Measurements from ENCODE around the gene TTYH2. TPM values are rescaled to one million over a fixed set of nuclear protein-coding genes. Genes with fewer than 3 reads are reported as not detected.

TTYH2 gene
- total RNA-seq, 1 experiment from 2014 or later, result 5.4 TPM

- ChIA-PET CTCF (no interaction called here), POLR2A (interaction anchor here (0.6 kb wide), 1 partner anchor 16 kb away, joined by 3 read pairs; no protein-coding TSS in a partner anchor)
- Histone ChIP-seq H3K9me3 (no peaks in the 10 kb centered on the region), H3K4me3 (ENCODE audit: low read depth, low read length) (no peak overlapping the region), H3K36me3 (ENCODE audit: control insufficient read depth, insufficient read depth, low read length) (no peaks in the 10 kb centered on the region), H3K27me3 (replicated peaks; ENCODE audit: control insufficient read depth, insufficient read depth, low read length) (no peaks in the 10 kb centered on the region), H3K4me1 (no peaks in the 10 kb centered on the region)
- H3K27ac Mint-ChIP-seq (ENCODE audit: unreplicated experiment), result no peak overlapping the region
- H3K4me3 Mint-ChIP-seq (ENCODE audit: unreplicated experiment), result no peak overlapping the region
- no peak for TF ChIP-seq CTCF (IDR thresholded peaks at IDR 0.05; ENCODE audit: insufficient read depth in 1 of 2, low read depth in 1 of 2, low read length in 1 of 2, severe bottlenecking in 1 of 2, unreplicated experiment in 1 of 2)
- intact Hi-C loops (cut with micrococcal nuclease; ENCODE audit: unreplicated experiment), result no loop called here
- no peaks in the 10 kb centered on the region for H3K27me3 Mint-ChIP-seq (ENCODE audit: insufficient read depth, unreplicated experiment)
- H3K4me1 Mint-ChIP-seq (ENCODE audit: low read depth, unreplicated experiment), result peaks cover 7% of the 10 kb centered on the region
- H3K36me3 Mint-ChIP-seq (ENCODE audit: insufficient read depth, unreplicated experiment), result no peaks in the 10 kb centered on the region
- no peaks in the 10 kb centered on the region for H3K9me3 Mint-ChIP-seq (ENCODE audit: unreplicated experiment)
- DNase-seq, result no peak
- BruUV-seq (replicated peaks), result no TSS peak
These were observed 17.5 kb downstream of the TTYH2 start for GRCh38 chr17:74230896-74231295.

DNA sequence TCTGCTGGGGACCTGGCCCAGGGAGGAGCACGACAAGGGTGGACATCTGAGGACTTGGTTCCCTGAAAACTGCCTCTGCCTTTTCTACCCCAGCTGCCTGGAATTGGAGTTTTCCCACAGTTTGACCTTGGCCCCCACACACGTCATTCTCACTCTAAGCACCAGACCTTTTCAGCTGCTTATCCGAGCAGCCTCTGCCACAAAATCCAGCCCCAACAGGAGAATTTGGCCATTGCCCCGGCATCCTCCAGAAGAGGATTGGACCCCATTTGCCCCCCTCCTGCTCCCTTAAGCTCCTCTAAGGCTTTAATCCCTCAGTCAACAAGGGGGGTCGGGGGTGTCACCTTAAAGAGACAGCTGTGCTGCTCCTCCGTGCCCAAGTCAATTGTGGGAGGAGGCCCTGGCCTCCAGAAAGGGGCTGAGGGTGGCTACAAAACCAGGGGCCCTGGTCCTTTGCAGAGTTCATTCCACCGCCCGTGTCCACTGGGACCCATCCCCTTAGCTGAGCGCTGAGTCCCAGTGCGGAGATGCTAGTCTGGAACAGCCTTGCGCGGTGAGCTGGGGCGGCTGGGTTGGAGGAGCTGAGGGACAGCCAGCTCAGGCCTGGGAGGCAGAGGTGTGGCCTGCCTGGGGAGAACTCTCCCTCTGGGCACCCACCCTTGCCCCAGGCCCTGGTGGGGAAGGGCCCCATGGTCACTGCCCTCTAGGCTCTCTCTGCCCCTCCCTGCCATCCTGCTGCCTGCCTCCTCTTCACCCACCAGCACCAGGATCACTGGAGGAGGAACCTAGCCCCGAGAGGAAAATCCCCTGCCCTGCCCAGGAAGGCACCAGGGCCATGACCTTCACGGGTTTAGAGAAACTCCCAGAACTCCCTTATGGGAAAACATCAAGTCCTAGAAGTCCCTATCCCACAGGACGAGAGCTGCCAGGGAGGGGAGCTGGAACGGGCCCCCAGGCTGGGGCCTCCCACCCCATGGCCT is 18.8 kb downstream of the TTYH2 start:
- POLR2A ChIA-PET, result no interaction called here

DNA sequence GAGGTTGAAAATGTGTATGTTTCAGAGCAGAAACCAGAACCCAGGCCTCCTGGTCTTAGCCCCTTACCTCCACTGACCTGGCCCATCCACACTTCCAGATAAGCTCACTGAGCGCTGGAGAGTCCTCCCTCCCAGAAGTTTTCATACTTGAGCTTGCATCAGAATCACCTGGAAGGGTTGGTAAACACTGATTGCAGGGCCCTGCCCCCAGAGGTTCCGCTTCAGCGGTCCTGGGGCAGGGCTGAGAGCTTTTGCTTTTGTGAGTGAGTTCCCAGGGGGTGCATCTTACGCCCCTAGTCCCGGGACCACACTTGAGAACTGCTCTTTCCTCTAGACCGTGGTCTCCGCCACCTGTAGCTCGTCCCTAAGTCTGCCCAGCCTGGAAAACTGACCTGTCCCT is 20.6 kb downstream of the TTYH2 start:
- ChIA-PET CTCF (interaction anchor here (1.1 kb wide), 1 partner anchor 63 kb away, joined by 5 read pairs; no protein-coding TSS in a partner anchor), POLR2A (no interaction called here)
- Histone ChIP-seq H3K4me1 (no peaks in the 10 kb centered on the region), H3K27me3 (replicated peaks; ENCODE audit: control insufficient read depth, insufficient read depth, low read length) (no peaks in the 10 kb centered on the region), H3K9me3 (no peaks in the 10 kb centered on the region), H3K4me3 (ENCODE audit: low read depth, low read length) (no peak overlapping the region), H3K36me3 (ENCODE audit: control insufficient read depth, insufficient read depth, low read length) (no peaks in the 10 kb centered on the region; the same call in 1 of the 2 replicates)
- Mint-ChIP-seq H3K9me3 (ENCODE audit: unreplicated experiment) (no peaks in the 10 kb centered on the region), H3K27me3 (ENCODE audit: insufficient read depth, unreplicated experiment) (no peaks in the 10 kb centered on the region), H3K27ac (ENCODE audit: unreplicated experiment) (no peak overlapping the region), H3K4me1 (ENCODE audit: low read depth, unreplicated experiment) (peaks cover 7% of the 10 kb centered on the region), H3K36me3 (ENCODE audit: insufficient read depth, unreplicated experiment) (no peaks in the 10 kb centered on the region), H3K4me3 (ENCODE audit: unreplicated experiment) (no peak overlapping the region)
- BruUV-seq (replicated peaks), result no TSS peak
- TF ChIP-seq CTCF (IDR thresholded peaks at IDR 0.05; ENCODE audit: insufficient read depth in 1 of 2, low read depth in 1 of 2, low read length in 1 of 2, severe bottlenecking in 1 of 2, unreplicated experiment in 1 of 2), result no peak
- intact Hi-C loops (cut with micrococcal nuclease; ENCODE audit: unreplicated experiment), result no loop called here
- DNase-seq, result no peak

More for the DNA sequence above, 18.8 kb downstream of the TTYH2 start:
- Mint-ChIP-seq H3K27me3 (ENCODE audit: insufficient read depth, unreplicated experiment) (no peaks in the 10 kb centered on the region), H3K4me3 (ENCODE audit: unreplicated experiment) (no peak overlapping the region), H3K27ac (ENCODE audit: unreplicated experiment) (no peak overlapping the region), H3K36me3 (ENCODE audit: insufficient read depth, unreplicated experiment) (no peaks in the 10 kb centered on the region), H3K9me3 (ENCODE audit: unreplicated experiment) (no peaks in the 10 kb centered on the region), H3K4me1 (ENCODE audit: low read depth, unreplicated experiment) (peaks cover 7% of the 10 kb centered on the region)
- Histone ChIP-seq H3K36me3 (ENCODE audit: control insufficient read depth, insufficient read depth, low read length) (no peaks in the 10 kb centered on the region), H3K27me3 (replicated peaks; ENCODE audit: control insufficient read depth, insufficient read depth, low read length) (no peaks in the 10 kb centered on the region), H3K9me3 (no peaks in the 10 kb centered on the region), H3K4me3 (ENCODE audit: low read depth, low read length) (no peak overlapping the region), H3K4me1 (no peaks in the 10 kb centered on the region)
- intact Hi-C loops (cut with micrococcal nuclease; ENCODE audit: unreplicated experiment), result no loop called here
- no peak for DNase-seq
- no peak for TF ChIP-seq CTCF (IDR thresholded peaks at IDR 0.05; ENCODE audit: insufficient read depth in 1 of 2, low read depth in 1 of 2, low read length in 1 of 2, severe bottlenecking in 1 of 2, unreplicated experiment in 1 of 2)
- CTCF ChIA-PET, result interaction anchor here (0.7 kb wide), 1 partner anchor 18 kb away, joined by 3 read pairs; no protein-coding TSS in a partner anchor
- BruUV-seq (replicated peaks), result no TSS peak
